GM19239 (cell line): ENCODE results near the gene SENP6.
"Not testable (repeated sequence)": the region's sequence is repeated elsewhere in the genome, so short reads cannot be mapped to it uniquely, and the experiment has no call there.

Experiments used
- DNase-seq: peaks from one replicate; pipeline ENCODE4 v3.0.0; 2011; ENCODE audit warnings: low spot score; ENCODE audit not compliant: insufficient read length
- FAIRE-seq: peaks from 2 replicates; lab custom pipeline; 2011; peaks lifted over from hg19 to GRCh38; lab: Jason Lieb, UNC

The SENP6 gene

DNA sequence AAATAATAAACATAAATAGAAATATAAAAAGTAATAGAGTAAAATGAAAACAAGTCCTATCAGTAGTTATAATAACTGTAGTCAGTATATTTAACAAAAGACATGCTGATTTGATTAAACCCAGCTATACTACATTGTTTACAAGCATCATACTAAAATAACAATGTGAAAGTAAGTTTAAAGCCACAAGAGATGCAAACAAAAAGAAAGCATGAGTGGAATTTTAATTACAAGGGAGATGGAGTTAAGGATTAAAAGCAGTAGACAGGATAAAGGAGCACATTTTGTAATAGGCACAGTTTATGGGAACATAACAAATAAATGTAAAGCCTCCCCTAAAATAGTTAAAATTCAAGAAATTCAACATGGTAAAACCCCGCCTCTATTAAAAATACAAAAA lies 41.5 kb downstream of the SENP6 start:
- no peak for DNase-seq
- peak; percentile 78 for FAIRE-seq

DNA sequence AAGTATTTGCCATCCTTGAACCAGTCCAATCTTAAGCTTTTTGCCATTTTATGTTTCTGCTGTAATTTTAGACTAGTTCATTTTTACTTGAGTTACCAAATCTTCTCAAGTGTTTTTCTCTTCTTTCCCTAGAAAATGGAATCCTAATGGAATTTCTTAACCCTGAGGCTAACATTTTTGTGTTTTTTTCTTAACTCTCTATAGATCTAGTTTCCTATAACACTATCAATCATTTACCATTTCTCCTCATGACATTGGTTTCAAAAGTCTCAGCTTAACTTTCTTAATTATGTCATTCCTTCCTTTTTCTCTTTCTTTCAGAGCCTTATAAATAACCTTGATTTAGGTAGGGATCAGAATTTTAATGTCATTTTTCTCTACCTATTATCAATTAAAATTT lies 54.8 kb downstream of the SENP6 start:
- FAIRE-seq: peak; percentile 33
- DNase-seq: no peak

DNA sequence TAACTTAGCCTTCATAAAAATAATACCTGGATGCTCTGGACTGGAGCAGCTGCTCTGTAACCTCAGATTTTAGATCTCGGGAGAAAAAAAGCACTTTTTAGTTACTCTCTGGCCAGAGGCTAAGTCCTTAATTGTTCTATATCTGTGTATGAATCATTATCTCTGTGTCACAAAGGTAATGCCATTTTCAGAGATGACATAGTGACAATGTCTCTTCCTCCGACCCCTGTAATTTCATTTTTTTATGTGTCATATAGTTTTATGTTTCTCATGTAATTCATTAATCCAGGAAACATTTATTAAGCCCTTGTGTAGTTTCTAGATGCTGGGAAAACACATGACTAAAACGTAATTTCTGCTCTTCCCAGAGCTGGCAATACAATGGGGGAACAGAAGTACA lies 55.6 kb downstream of the SENP6 start:
- DNase-seq (no peak), FAIRE-seq (no peak)

DNA sequence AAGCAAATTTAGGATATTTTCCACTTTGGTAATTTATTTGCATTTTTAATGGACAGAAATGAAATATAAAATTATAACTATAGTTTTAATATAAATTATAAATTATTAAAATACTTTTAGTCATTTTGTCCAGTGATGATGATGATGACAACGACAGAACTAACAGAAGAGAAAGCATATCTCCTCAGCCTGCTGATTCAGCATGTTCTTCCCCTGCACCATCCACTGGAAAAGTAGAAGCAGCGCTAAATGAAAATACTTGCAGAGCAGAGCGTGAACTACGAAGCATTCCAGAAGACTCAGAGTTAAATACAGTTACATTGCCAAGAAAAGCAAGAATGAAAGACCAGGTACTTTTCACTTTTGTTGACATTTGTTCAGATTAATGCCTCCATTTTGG lies 64.9 kb downstream of the SENP6 start:
- DNase-seq: no peak
- FAIRE-seq: peak; percentile 18

- FAIRE-seq (no peak), DNase-seq (no peak)
These were observed 72.2 kb downstream of the SENP6 start for GRCh38 chr6:75673884-75674283.

DNA sequence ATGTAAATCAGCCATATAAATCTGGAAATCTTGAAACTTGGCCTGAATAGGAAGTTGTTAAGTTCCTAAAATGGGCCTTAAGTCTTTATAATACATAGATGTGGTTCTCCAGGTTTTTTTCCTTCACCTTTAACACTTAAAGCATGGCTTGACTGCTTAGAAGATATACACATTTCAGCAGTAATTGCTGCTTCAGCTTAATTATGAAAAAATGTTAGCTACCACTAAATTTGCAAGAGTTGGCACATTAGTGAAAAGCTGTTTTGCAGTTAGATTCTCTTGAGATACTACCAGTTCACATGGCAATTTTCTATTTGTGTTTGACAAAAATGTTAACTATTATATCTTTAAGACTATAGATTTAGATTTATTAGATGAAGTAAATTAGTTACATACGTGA lies 74.7 kb downstream of the SENP6 start:
- no peak for DNase-seq
- peak; percentile 73 for FAIRE-seq

DNA sequence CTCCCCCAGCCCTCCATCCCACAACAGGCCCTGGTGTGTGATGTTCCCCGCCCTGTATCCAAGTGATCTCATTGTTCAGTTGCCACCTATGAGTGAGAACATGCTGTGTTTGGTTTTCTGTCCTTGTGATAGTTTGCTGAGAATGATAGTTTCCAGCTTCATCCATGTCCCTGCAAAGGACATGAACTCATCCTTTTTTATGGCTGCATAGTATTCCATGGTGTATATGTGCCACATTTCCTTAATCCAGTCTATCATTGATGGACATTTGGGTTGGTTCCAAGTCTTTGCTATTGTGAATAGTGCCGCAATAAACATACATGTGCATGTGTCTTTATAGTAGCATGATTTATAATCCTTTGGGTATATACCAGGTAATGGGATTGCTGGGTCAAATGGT lies 80.9 kb downstream of the SENP6 start:
- FAIRE-seq, DNase-seq: not testable (repeated sequence)

DNA sequence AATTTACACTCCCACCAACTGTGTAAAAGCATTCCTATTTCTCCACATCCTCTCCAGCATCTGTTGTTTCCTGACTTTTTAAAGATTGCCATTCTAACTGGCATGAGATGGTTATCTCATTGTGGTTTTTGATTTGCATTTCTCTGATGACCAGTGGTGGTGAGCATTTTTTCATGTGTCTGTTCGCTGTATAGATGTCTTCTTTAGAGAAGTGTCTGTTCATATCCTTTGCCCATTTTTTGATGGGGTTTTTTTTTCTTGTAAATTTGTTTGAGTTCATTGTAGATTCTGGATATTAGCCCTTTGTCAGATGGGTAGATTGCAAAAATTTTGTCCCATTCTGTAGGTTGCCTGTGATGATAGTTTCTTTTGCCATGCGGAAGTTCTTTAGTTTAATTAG lies 81.3 kb downstream of the SENP6 start:
- DNase-seq, FAIRE-seq: not testable (repeated sequence)

GRCh38 chr6:75687535-75687934 lies 85.9 kb downstream of the SENP6 start:
- FAIRE-seq, DNase-seq: not testable (repeated sequence)

- DNase-seq, FAIRE-seq: not testable (repeated sequence)
These were observed 86.3 kb downstream of the SENP6 start for GRCh38 chr6:75687937-75688336.

DNA sequence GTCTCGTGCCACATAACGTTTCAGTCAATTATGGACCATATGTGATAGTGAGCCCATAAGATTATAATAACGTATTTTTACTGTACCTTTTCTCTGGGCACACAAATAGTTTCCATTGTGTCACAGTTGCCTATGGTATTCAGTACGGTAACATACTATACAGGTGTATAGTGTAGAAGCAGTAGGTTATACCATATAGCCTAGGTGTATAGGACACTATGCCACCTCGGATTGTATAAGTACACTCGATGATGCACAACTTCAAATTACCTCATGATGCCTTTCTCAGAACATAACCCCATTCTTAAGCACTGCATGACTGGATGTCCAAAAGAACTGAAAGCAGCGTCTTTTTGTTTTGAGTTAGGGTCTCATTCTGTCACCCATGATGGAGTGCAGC lies 87.9 kb downstream of the SENP6 start:
- DNase-seq (no peak), FAIRE-seq (no peak)

DNA sequence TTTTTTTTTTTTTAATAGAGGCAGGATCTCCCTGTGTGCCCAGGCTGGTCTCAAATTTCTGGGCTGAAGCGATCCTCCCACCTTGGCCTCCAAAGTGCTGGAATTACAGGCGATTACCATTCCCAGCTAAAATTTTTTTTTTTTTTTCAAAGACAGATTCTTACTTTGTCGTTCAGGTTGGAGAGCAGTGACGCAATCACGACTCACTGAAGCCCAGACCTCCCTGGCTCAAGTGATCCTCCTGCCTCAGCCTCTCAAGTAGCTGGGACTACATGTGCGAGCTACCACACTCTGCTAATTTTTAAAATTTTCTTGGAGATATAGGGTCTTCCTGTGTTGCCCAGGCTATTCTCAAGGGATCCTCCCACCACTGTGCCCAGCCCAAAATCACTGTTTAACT lies 89.3 kb downstream of the SENP6 start:
- FAIRE-seq (no peak), DNase-seq (no peak)

GRCh38 chr6:75693534-75693933 lies 91.9 kb downstream of the SENP6 start:
- DNase-seq (no peak), FAIRE-seq (peak; percentile 18)

DNA sequence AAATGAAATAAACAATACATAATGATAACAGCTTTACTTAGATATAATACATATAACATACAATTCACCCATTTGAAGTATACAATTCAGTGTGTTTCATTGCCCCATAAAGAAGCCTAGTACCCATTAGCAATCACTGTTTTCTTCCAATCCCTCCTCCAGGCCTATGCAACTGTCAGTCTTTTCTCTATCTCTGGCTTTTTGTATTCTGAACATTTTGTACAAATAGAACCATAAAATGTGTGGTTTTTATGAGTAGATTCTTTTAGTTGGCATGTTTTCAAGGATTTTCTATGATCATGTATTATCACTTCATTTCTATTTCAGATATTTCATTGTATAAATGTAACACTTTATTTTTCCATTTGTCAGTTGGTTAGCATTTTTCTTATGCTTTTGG lies 92.7 kb downstream of the SENP6 start:
- DNase-seq (no peak), FAIRE-seq (no peak)

DNA sequence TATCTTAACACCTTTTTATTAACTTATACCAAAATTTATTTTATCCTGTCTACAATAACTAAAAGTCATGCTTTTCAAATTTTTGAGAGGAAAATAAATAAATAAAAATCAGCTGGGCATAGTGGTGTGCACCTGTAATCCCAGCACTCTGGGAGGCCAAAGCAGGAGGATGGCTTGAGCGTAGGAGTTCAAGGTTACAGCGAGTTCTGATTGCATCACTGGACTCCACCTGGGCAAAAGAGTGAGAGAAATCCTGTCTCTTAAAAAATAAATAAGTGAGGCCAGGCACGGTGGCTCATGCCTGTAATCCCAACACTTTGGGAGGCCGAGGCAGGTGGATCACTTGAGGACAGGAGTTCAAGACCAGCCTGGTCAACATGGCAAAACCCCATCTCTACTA lies 106.7 kb downstream of the SENP6 start:
- not testable (repeated sequence) for DNase-seq, FAIRE-seq

DNA sequence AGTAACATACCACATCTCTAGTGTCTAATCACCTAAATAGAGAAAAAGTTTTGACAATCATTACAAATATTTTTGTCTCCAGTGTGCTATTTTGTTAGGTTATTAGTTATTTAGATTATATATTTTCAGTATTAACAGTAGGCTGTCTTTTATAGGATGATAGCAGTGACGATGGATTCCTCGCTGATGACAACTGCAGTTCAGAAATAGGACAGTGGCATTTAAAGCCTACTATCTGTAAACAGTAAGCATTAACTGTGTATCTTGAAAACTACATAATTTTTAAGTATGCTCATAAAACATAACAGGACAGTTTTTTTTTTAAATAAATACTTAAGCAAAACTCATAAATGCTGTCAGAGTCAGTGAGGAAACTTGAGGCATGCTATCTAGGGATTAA lies 109.5 kb downstream of the SENP6 start:
- DNase-seq: no peak
- FAIRE-seq: no peak

- peak; percentile 57 for FAIRE-seq
These were observed 117.5 kb downstream of the SENP6 start for GRCh38 chr6:75719133-75719532.

DNA sequence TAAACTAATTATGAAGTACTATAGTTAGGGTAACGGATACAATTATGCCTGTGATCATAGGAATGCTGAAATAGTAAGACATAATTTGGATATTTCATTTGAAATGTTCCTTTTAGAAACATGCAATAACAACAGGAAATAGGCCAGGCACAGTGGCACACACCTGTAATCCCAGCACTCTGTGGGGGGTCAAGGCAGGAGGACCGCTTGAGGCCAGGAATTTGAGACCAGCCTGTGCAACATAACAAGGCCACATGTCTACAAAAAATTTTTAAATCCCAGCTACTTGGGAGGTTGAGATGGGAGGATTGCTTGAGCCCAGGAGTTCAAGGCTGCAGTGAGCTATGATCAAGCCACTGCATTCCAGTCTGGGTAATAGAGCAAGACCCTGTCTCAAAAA lies 121.7 kb downstream of the SENP6 start:
- no peak for DNase-seq
- no peak for FAIRE-seq

More at GRCh38 chr6:75719133-75719532, 117.5 kb downstream of the SENP6 start:
- no peak for DNase-seq

DNA sequence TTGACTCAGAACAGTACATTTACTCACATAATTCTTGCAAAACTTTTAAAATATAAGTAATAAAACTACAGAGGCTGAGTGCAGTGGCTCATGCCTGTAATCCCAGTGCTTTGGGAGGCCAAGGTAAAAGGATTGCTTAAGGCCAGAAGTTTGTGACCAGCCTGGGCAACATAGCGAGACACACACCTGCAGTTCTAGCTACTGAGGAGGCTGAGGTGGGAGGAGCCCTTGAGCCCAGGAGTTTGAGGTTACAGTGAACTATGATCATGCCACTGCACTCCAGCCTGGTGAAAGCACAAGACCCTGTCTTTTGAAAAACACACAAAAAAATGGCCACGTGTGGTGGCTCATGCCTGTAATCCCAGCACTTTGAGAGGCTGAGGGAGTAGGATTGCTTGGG lies 125.5 kb downstream of the SENP6 start:
- FAIRE-seq (no peak), DNase-seq (no peak)

DNA sequence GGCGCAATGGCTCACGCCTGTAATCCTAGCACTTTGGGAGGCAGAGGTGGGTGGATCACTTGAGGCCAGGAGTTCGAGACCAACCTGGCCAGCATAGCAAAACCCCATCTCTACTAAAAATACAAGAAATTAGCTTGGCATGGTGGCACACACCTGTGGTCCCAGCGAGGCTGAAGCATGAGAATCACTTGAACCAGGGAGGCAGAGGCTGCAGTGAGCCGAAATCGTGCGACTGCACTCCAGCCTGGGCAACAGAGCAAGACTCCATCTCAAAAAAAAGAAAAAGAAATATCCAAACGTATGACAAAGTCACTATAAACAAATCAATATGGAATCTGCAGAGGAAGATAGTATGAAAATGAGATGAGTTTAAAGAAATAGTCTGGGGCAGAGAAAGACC lies 129.3 kb downstream of the SENP6 start:
- DNase-seq, FAIRE-seq: not testable (repeated sequence)

- DNase-seq (peak; percentile 21), FAIRE-seq (peak; percentile 94)
These were observed 134.0 kb downstream of the SENP6 start for GRCh38 chr6:75735491-75736186.

- FAIRE-seq (no peak), DNase-seq (no peak)
These were observed 142.3 kb downstream of the SENP6 start for GRCh38 chr6:75743971-75744370.
